Ecto neural progenitor cell (in vitro differentiated cells): ENCODE measurements around the gene BLNK.

Experiments
- DNase-seq: peaks from one replicate; pipeline ENCODE4 v3.0.0-alpha.2; 2018; ENCODE audit warnings: low spot score

Gene BLNK

GRCh38 chr10:96261930-96262329, 9.4 kb downstream of the BLNK start:
- DNase-seq: no peak

DNA sequence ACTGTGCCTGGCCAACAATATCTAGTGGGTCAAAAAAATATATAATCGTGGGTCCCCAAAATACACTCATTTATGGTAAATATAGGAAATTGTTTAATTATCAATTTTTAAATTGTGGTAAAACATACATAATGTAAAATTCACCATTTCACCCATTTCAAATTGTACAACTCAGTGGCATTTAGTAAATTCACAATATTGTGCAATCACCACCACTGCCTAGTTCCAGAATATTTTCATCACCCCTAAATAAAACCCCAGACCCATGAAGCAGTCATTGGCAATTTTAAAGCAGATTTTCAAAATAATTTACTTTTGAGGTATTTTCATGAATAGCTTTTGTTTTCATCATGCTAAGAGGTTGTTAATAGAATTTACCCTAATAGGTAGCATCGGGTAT, 10.2 kb downstream of the BLNK start:
- no peak for DNase-seq

DNA sequence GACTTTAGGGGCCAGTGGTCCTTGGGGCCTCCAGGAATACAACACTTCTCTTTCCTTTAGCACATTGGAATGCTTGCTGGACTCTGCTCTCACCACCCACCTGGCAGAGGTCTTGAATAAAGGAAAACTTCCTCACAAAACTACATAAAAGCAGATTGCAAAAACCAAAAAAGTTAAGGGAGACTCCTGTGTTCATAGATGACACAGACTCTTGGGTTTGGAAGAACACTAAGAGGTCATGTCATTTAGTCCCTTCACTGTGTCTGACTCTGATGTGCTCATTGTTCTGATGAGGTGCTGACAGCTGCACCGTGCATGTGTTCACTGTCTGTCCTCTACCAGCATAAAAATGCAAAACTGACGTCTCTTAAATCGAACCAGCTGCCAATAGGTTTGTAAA, 11.4 kb downstream of the BLNK start:
- no peak for DNase-seq

DNA sequence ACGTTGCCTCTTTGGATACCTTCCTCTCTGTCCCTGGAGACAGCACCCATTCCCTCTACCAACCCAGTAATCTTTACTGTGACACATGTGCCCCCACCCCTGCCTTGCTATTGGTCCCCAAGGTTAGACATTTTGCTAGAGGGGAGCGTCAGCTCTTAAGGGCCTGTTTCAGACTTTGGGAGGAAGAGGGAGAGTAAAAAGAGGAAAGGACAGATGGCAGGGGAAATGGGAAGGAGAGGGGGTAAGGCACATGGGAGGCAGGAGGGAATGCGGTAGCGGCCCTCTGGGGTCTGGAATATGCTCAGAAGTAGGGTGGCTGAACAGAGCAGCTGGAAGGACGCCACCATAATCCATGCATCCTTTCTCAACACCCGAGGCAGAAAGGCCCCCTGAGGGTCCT, 12.2 kb downstream of the BLNK start:
- no peak for DNase-seq

GRCh38 chr10:96257944-96258343, 13.4 kb downstream of the BLNK start:
- DNase-seq: no peak

DNA sequence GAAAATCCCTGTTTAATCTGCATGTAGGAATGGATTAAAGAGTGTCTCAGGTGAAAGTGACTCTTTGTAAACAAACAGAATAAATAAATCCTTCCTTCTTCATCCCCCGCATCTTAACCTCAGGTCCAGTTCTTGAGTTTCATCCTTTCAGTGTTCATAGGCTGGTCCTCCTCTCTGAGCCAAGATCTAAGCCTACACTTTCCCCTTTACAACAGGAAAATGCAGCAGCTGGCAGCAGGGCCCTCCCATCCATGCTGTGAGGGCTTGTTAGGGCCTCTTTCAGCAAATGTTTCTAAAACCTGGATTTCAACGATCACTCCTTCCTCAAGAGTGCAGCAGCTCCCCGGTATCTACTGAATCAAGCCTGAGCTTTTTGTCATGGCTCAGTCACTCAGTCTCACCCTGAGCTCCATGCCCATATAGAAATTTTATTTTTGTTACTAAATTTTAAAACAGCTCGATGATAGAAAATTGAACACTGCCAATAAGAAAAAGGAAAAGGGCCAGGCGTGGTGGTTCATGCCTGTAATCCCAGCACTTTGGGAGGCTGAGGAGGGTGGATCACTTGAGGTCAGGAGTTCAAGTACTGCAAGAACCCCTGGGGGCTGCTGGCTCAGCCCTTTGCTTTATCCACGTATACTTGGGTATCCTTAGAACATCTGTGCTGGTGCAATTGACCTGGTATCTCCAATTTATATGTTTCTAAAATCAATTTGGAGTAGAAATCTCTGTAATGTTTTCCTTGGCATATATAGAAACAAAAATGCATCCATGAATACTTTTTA, 15.6 kb downstream of the BLNK start:
- no peak for DNase-seq

GRCh38 chr10:96254976-96255375, 16.4 kb downstream of the BLNK start:
- no peak for DNase-seq

GRCh38 chr10:96252730-96253129, 18.6 kb downstream of the BLNK start:
- DNase-seq: no peak

- DNase-seq: no peak
Measured at GRCh38 chr10:96250349-96250748, 21.0 kb downstream of the BLNK start.

DNA sequence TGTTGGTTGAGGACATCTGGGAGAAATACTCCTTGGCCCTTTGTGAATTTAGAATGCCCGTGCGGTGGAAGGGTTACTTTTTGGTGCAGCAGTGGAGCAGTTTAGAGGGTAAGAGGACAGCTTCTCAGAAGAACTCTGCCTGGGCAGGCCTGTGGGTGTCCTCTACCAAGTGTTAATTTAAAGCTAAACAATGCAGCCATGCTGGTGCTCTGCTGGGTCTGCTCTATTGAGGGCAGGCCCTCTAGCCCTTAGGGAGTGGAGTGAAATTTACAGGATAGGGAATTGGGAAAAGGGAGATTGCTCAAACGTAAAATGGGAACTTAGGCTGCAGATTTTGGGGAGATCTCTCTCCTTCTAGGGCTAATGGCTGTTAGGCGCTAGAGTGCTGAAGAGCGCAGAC, 22.1 kb downstream of the BLNK start:
- DNase-seq: no peak

- DNase-seq: no peak
Measured at GRCh38 chr10:96244354-96244753, 27.0 kb downstream of the BLNK start.

GRCh38 chr10:96243296-96243695, 28.1 kb downstream of the BLNK start:
- DNase-seq: no peak

DNA sequence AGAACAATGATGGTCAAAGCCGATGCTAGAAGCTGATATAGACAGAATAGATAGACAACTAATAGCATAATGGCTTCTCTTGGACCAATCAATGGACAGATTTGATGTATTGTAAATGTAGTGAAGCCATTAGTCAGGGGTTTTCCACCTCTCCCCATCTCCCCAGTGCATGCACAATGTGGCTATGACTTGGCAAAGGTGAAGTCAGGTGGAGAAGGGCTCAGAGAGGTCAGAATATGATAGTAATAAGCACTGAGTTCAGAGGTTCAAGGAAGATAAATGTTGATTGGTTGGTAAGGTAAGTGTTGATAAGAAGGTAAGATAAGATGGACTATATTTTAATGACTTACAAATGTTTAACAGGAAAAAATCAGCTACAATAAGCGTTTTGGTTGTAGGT, 28.5 kb downstream of the BLNK start:
- DNase-seq: no peak

DNA sequence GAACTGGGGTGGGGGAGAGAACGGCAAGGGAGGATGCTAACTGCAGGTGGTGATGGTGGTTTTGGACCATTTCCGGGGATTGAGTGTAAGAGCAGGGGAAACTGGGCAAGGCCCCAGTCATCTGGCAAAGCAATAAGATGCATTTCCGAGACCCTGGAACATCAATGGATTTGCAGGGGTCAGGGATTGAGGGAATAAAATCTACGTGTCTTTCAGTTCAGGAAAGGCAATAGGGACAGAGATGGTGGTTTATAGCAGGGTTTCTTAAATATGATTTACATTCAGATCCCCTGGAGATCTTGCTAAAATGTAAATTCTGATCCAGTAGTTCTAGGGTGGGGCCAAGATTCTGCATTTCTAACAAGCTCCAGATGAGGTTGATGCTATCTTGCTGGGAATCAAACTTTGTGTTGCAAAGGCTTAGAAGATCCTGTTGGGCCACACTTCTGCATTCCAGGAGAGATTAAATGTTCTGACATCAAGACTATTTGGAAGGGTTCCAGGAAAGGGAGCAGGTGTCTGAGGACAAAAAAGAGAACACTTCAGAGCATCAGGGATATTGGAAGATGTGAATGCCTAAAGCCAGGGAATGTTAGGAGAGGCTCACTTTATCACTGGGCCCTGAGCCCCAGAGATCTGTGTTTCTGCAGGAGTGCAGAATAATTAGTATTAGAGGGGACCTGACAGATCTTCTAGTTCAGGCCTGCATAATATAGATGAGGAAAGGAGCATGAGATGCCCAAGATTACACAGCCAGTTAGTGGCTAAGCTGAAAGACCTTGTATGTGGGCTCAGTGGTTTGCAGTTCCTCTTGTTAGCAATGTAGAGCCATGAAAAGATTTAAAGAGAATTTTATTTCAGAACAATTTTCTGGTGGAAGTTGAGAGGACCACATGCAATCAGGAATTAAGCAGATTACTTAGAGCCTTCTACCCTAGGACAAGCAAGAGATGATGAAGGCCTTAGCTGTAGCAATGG, 32.4 kb downstream of the BLNK start:
- no peak for DNase-seq

GRCh38 chr10:96236876-96237275, 34.5 kb downstream of the BLNK start:
- no peak for DNase-seq

DNA sequence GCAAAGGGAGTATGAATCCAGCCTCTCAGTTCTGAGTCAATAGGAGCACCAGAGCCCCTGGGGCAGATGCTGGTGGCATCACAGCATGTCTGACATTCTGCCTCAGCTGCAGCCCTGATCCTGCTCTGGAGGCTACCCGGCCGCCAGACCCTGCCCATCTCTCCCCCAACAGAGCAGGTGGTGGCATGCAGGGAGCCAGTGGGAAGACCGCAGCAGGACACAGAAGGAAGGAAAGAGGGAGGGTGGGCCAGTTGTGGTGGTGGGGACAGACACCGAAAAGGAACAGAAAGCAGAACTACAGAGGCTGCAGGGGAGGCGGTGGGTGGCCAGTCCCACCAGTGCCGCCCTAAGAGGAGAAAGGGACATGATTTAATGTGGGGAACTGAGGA, 35.3 kb downstream of the BLNK start:
- DNase-seq: no peak

DNA sequence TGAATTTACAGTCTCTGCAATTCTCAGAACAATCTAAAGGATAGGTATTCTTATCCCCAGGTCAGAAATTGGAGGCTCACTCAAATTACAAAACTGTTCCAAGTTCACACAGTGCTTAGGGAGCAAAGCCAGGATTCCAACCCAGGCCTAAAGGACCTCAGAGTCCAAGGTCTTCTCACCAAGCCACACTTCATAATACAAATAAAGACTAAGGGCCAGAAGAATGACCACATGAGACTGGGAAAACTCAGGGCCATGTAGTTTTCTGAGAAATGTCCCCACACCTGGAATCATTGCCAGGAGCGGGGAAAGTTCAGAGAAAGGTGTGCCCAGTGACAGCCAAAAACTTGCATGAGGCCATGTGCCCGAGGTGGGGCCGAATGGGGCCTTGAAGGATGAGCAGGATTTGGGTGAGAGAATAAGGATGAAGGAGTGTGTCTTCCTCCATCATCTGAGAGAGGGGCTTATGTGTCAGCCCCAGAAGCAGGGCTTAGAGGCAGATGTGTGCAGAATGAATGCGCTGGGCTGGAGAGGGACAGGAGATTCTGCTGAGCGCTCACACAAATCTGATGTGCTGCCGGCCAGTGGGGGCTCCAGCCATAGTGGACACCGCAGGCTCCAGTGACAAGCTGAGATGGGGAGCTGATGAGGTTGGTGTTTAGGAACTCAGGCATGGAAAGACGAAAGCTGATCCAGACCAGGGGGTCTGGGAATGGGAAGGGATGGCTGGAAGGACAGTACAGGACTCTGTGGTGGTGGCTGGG, 35.9 kb downstream of the BLNK start:
- no peak for DNase-seq

- no peak for DNase-seq
Measured at GRCh38 chr10:96233959-96234358, 37.4 kb downstream of the BLNK start.

GRCh38 chr10:96230527-96230926, 40.8 kb downstream of the BLNK start:
- no peak for DNase-seq

- peak; percentile 89 for DNase-seq
Measured at GRCh38 chr10:96229568-96230030, 41.8 kb downstream of the BLNK start.

GRCh38 chr10:96228408-96228994, 42.9 kb downstream of the BLNK start:
- DNase-seq: no peak

- no peak for DNase-seq
Measured at GRCh38 chr10:96227206-96227605, 44.2 kb downstream of the BLNK start.
